Stimulated activated CD4-positive, alpha-beta T cell treated with anti-CD3 and anti-CD28 coated beads, Interleukin-4, amount 100 ng/mL, for 24 hours (primary cell): ENCODE results near the gene KCNT2.
"Not testable (repeated sequence)": the region's sequence is repeated elsewhere in the genome, so short reads cannot be mapped to it uniquely, and the experiment has no call there.

ENCODE experiments used
- DNase-seq: peaks from one replicate; pipeline ENCODE4 v3.0.0-alpha.2; 2020

The KCNT2 gene

DNA sequence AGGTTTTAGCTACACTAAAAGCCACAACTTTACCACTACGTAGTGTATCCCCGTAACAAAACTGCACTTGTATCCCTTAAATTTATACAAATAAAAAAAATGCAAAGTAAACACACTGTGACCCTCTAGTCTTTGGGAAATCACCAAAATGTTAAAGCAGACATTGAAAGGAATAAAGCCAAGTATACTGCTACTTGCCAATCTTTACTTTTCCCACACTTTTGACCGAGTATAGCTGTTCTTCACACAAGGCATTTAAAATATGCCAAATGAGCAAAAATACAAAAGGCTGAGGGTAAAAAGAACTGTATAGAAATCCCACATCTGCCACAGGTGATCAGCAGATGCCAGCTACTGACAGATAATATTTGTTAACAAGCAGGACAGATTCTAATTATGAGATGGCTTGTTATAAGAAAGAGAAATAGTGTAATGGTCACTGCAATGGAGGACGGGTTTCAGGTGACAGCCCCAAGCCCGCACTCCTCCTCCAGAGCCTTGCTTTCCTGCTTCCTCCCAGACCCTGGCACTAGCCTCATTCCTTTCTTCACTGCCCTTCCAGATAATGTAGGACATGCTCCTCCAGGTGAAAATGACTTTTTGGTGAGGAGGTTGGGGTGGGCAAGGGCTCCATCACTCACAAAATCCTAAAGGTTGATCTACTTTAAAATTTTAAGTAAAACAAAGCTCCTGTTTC, 18.1 kb downstream of the KCNT2 start:
- DNase-seq: no peak

DNA sequence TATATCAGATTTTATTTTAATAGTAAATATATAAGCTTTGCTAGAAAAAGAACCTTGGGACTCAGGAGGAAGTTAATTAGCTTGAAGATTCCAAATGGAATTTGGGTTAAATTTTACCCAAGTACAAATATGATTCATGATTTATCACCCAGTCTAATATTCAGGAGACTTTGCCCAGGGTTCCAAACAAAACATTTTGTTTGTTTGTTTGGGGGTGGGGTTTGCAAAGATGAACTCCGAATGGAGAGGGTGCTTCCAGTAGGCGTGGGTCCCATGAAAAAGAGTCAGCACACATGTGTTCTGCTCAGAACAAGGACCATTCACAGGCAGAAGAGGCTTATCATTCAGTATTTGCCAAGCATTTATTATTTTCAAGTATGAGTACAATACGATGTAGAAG, 23.5 kb downstream of the KCNT2 start:
- DNase-seq: no peak

DNA sequence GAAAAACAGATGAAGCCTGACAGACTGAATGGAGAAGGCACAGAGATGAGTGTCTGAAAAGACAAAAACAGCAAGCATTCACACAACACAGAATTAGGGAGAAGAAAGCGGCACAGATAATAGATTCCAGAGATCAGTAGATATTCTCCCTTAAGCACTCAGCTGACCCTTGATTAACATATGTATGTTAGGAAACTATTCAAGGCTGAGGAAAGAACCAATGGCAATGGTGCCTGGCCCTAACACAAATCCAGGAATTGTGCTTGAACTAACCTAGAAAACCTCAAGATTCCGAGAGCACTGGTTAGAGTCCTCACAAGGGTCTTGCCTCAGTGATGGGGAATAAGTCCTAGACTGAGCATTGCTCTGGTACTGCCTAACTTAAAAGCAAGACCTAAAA, 30.9 kb downstream of the KCNT2 start:
- no peak for DNase-seq

DNA sequence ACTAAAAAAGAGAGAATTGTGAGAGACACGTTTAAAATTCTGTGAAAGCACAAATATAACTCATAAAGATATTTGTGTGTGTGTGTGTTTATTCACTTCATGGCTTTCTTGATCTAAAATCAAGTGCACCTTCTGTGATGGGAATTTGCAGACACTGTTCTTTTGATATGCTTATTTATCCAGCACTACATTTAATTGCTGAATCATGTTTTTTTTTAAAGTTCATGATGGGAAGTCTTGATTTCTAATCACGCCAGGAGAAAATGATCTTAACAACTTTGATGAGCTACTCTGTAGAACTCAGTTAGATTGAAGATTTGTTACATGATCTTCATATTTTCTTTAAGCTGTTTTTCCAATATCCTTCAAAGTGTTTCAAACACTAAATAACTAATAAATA, 35.0 kb downstream of the KCNT2 start:
- DNase-seq: no peak

DNA sequence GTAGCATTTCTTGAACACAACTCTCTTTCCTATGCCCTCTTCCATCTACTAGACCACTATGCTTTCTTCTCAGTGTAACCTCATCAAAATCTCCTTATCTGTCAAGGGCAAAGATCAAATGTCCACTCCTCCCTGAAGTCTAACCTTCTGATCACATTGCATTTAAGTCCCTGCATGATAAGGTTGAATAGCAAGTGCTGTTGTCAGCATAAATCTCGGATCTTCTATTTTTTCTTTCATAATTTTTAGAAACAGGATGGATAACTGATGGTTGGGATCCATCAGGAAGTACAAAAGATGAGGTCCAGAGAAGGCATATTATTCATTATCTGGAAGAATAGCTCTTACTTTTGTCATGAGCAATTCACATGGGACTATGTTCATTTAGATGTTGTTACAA, 41.0 kb downstream of the KCNT2 start:
- no peak for DNase-seq

DNA sequence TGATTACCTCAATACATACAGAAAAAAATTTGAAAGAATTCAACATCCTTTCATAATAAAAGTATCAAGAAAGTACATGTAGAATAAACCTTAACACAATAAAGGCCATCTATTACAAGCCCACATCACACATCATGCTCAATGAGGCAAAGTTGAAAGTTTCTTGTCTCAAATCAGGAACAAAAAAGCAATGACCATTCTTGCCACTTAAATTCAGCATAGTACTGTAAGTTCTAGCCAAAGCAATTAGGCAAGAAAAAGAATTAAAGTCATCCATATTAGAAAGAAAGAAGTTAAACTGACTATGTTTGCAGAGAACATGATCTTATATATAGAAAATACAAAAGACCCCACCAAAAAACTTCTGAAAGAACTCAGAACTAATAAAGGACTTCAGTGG, 44.5 kb downstream of the KCNT2 start:
- no peak for DNase-seq

DNA sequence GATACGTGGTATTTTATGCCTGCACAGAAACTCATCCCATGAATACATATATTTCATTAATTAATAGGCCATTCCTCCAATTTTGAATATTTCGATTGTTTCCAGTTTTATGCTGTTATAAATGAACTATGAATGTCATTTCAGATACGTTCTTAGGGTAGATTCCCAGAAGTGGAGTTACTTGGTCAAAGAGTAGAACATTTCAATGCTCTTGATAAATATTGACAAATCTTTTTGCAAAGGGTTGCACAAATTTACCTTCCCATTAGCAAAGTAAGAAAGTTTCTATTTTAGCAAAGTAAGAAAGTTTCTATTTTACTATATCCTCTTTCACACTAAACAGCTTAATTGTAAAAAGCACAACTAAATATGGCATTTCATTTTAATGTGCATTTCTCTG, 48.9 kb downstream of the KCNT2 start:
- no peak for DNase-seq

DNA sequence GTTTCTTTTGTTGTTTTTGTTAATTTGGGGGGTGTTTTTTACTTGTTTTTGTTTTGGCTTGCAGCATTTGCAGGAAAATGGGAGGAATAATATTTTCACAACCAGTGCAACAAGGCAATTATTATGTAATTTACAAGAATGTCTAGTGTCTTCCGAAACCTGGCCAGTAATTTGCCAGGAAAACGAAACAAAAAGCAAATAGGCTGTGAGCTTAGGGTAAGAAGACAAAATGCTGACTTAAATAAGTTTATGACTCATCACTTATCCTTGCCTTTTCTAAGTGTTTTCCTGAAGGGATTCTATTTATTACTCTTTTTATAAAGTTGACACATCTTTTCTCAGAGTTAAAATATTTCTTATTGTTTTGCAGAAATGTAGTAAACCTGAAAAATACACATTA, 49.8 kb downstream of the KCNT2 start:
- no peak for DNase-seq

DNA sequence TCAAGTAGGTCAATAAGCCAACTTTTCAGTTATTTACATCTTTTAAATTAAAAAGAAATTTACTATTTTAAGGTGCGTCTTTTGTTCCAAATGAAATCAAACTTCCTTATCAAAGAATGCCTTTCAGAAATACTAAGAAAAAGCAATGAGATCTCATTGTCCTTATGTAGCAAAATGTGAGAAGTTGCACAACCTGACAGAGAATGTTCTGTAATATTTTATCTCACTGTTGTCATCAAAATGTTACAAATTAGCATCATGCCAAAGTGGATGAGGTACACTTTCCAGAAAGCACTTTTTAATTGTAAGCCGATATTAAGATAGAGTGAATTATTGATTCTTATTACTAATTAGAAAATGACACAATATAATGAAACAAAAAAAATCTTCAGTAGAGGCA, 50.4 kb downstream of the KCNT2 start:
- no peak for DNase-seq

DNA sequence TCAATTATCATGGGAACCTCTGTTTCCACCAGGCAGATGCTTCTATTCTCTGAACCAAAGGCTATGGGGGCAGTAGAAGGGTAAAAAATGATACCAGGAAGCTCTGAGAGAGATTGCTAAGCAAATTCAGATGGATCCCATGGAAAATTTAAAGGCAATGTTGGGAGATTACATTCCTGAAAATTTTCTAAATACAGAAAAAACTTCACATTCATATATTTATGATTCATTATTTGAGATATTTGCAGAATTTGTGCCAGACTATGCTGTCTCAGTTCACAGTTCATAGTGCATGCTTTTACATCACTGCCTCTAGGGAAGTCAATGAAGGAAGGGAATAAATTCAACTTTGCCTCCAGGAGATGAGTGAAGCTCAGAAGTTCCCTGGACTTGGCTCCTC, 57.5 kb downstream of the KCNT2 start:
- DNase-seq: no peak

DNA sequence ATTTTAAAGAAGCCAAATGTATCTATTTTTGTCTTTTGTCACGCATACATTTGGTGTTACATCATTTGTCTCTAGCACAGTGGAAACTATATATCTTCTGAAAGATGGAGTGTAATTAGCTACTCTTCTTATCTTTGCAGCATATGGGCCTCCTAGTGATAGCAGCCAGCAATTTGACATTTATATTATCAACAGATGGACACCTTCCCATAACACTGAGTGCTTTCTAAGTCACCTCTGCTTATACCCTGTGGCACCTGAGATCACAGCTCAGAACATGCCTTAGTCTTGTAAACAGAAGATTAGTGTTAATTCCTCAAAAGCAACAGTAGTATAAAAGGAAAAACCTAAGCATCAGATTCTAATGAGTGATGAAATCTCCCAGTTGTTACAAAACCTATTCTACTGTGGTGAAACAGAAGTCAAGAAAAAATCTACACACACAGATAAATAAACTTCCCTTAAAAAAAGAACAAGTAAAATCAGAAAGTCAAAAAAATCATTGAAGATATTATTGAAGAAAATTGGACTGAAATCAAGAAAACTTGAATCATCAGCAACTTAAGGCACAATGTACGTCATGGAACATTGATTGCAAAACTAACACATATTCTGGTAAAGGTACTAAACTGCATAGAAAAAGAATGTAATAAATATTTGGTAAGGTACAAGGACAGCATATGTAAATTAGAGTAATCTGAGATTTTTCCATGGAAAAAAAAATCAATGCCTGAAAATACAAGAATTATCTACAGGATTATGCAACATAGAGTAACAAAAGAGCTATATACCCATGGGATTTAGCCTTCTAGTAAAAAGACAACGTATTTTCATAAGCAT, 61.7 kb downstream of the KCNT2 start:
- no peak for DNase-seq

DNA sequence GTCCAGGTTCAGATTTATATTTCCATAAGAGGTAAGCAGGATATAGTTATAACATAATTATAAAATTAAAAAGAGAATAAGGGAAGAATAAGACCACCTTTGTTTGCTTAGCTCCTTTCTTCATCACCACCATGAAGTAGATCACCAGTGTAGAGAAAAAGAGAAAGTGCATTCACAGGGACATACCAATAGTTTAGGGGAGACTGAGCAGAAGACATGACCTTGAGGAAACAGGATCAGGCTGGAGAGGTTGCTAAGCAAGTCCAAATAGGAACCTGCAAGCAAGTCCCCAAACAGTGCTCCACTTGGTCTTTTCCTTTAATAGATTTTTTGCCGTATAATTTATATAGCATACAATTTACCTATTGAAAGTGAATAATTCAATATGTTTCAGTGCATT, 63.0 kb downstream of the KCNT2 start:
- DNase-seq: no peak

DNA sequence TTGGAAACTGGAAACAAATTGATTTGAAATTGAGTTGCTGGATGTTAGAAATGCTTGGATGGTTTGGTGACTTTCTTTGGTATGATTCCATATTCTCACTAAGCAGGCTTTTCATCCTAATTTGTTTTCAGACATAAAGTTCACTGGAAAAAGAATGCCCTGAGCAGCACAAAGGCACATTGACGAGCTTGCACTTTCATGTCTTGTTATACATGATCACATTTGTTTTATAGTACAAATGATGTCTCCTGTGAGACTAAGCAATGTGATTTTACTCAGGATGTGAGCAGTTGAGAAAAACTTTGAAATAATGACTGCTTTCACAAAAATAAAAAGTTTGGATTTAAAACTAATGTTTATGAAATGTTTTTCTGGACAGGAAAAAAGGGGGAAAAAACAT, 63.6 kb downstream of the KCNT2 start:
- no peak for DNase-seq

DNA sequence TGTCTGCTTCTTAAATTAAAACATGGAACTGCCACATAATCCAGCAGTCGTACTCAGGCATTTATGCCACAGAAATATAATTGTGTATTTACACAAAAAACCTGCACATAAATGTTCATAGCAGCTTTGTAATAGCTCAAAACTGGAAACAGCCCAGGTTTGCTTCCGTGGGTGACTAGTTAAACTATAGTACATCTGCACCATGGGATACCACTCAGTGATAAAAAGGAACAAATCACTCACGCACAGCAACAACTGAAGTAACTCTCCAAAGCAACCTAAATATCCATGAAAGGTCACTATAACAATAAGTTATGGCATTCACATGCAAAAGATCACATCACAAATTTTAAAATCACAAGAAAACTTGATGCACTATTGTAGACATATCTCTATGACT, 64.4 kb downstream of the KCNT2 start:
- no peak for DNase-seq

DNA sequence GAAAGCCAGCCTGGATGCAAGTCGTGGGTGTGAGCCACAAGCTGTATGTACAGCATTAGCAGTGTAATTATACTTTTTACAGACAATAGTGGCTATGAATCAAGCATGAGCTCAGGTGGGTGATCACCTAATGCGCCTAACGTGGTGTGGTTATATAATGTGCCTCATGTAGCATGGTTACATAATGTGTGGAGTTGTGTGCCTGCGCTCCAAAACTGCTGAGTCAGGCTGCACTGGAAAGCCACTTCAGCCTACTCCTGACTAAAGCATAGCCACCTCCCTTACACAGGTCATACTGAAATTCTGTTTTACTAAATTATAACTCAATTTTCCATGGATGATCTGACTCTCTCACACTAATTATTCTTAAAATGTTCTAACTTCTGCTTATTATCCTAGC, 69.8 kb downstream of the KCNT2 start:
- no peak for DNase-seq

DNA sequence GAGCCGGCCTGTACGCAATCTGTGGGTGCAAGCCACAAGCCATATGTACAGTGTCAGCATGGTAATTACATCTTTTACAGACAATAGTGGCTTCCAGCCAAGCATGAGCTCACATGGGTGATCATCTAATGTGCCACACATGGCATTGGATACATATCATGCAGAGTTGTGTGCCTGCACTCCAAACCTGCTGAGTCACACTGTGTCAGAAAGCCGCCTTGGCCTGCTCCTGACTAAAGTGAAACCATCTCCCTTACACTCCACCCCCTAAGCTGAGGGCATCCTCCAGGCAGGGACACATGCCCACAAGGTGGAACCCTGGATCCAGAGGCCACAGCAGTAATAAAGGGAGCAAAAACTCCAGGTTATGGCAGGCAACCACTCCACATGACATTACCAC, 72.5 kb downstream of the KCNT2 start:
- no peak for DNase-seq

DNA sequence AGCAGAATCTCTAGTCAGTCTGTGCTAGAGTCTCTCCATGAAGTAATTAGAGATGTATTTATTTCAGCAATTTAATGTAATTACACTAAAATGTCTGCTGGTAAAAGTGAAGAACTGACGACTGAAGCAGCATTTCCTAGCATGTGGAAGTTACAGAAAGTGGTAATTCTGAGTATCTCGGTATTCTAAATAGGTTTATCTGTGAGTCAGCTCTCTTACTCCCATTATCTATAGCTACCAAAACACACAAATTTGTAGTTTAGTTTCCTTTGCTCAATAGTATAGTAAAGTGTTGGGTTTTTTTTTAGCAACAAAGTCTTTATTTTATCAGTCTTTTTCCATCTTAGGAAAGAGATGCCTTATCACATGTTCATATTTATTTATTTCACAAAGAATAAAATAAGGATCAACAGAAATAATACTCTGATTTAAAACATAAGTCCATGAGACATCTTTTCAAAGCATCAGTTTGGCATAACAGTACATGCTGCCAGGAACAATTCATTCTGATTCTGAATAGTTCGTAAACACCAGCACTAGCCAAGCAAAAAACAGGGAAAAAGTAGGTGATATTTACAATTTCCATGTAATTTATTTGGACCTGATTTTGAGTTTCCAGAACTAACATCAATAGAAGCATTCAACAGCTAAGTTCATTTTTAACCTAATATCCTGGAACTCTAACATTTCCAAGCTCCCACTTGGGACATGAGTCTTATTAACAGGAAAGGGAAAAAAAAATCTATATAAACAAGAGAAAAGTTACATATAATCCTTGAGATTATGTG, 76.3 kb downstream of the KCNT2 start:
- DNase-seq: no peak

DNA sequence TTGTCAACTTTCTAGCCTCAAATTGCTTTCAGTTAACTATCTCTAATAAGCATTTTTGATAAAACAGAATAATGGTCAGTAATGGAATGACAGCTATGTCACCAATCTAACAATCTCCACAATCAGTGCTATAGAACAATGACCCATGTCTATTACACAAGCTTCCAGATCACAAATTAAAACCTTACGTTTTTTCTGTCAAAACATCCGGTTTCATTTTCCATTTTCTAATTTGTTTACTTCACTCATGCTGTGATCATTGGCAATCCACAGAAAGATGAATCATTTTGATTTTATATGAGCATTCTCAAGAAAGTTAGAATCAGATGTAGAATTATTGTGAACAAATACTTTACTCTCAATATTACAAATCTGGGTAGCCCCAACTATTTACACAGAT, 80.3 kb downstream of the KCNT2 start:
- DNase-seq: no peak

DNA sequence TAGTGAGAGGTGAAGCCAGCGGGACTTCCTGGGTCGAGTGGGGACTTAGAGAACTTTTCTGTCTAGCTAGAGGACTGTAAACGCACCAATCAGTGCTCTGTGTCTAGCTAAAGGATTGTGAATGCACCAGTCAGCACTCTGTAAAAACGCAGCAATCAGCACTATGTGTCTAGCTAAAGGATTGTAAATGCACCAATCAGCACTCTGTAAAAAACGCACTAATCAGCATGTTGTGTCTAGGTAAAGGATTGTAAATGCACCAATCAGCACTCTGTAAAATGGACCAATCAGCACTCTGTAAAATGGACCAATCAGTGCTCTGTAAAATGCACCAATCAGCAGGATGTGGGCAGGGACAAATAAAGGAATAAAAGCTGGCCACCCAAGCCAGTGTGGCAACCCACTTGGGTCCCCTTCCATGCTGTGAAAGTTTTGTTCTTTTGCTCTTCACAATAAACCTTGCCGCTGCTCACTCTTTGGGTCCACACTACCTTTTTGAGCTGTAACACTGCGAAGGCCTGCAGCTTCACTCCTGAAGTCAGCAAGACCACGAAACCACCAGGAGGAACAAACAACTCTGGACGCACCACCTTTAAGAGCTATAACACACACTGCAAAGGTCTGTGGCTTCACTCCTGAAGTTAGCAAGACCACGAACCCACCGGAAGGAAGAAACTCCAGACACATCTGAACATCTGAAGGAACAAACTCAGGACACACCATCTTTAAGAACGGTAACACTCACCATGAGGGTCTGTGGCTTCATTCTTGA, 85.5 kb downstream of the KCNT2 start:
- DNase-seq: not testable (repeated sequence)

DNA sequence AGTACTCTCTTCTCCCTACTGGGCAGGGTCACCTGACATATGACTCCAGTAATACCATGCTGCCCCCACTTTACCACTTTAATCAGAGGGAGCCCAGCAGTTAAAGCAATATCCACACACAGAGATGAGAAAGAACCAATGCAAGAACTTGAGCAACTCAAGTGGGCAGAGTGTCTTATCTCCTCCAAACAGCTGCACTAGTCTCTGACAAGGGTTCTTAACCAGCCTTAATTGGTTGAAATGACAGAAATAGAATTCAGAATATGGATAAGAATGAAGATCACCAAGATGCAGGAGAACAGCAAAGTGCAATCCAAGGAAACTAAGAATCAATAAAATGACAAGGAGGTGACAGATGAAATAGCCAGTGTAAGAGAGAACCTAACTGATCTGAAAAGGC, 91.0 kb downstream of the KCNT2 start:
- no peak for DNase-seq

DNA sequence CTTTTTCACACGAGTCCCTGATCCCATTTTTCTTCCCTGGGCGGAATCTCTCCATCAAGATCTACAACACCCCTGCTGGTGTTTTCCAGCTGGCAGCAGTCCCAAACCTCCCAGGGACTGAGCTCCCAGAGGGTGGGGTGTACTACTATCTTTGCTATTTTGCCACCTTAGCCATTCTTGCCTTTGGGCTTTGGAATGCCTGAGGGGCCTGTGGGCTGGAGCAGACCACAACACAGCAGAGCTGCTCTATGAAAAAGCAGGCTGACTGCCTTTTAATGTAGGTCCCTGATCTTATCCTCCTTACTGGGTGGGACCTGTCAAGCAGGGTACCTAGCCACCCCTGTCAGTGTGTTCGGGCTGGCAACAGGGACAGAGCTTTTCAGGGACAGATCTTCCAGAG, 91.9 kb downstream of the KCNT2 start:
- no peak for DNase-seq

DNA sequence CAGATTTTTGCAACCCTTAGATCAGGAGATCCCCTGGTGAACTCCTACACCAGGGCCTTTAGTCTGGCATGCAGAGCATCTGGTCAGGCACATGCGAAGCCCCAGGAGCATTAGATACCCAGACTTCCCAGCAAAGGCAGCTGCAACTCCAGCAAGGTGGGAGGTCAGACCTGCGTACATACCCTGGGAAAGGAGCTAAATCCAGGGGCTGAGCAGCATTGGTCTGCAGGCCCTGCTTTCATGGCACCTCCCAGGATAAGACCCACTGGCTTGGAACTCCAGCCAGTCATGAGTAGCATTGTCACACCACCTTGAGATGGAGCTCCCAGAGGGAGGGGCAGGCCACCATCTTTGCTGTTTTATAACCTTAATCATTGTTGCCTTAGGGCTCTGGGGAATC, 92.3 kb downstream of the KCNT2 start:
- no peak for DNase-seq

DNA sequence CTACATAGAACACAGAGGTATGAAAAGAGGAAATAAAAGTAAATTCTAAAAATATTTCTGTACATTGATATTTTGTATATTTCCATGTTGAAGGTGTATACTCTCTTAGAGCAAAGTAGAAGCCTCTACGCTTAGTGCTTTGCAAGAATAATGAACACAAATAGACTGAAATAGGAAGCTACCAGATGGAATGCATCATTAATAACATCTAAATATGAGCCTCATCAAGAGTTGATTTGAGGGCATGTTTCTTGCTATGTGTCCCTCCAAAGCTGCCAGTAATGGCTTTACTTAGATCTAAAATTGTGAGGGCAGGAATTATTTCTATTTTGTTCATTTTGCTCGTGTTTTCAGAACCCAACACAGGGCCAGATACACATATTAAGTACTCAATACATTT, 94.4 kb downstream of the KCNT2 start:
- DNase-seq: no peak
